GM23338 (cell line): ENCODE results near the gene MATK. TPM values are rescaled to one million over a fixed set of nuclear protein-coding genes. Genes with fewer than 3 reads are reported as not detected.

Source experiments
- ATAC-seq: fragments of 200-7000 bp; cut with Tn5 transposase; 3 replicates; pipeline ENCODE4 v1.9.1; 2020
- DNase-seq: peaks from one replicate; pipeline ENCODE4 v3.0.0-alpha.2; 2015; ENCODE audit warnings: low spot score
- H2AFZ ChIP-seq: fragments of 200-600 bp; sonication (generic); 2 replicates; pipeline ENCODE4 v1.8.0; 2016; ENCODE audit warnings: antibody characterized with exemption, mild to moderate bottlenecking, moderate library complexity
- H3F3A ChIP-seq: fragments of 200-600 bp; sonication (generic); replicated peaks from 2 replicates; pipeline ENCODE4 v1.8.0; 2017; ENCODE audit warnings: antibody characterized with exemption, mixed run types, low read depth
- H3K27ac ChIP-seq: fragments of 200-600 bp; sonication (generic); 2 replicates; pipeline ENCODE4 v1.6.1; 2016; ENCODE audit warnings: low read depth
- H3K27me3 ChIP-seq: fragments of 200-600 bp; sonication (generic); 2 replicates; pipeline ENCODE4 v1.8.0; 2016; ENCODE audit warnings: mild to moderate bottlenecking, mixed run types, moderate library complexity; ENCODE audit not compliant: insufficient read depth
- H3K36me3 ChIP-seq: fragments of 200-600 bp; sonication (generic); 2 replicates; pipeline ENCODE4 v1.8.0; 2016; ENCODE audit warnings: mild to moderate bottlenecking; ENCODE audit not compliant: insufficient read depth
- H3K4me1 ChIP-seq: fragments of 200-600 bp; sonication (generic); 2 replicates; pipeline ENCODE4 v1.8.0; 2016; ENCODE audit warnings: mild to moderate bottlenecking, moderate library complexity; ENCODE audit not compliant: insufficient read depth
- H3K4me2 ChIP-seq: fragments of 200-600 bp; sonication (generic); 2 replicates; pipeline ENCODE4 v1.7.1; 2017; ENCODE audit warnings: mixed run types
- H3K4me3 ChIP-seq: fragments of 200-600 bp; sonication (generic); 2 replicates; pipeline ENCODE4 v1.6.1; 2016; ENCODE audit warnings: mixed run types
- H3K79me2 ChIP-seq: fragments of 200-600 bp; sonication (generic); replicated peaks from 2 replicates; pipeline ENCODE4 v1.8.0; 2017; ENCODE audit warnings: mild to moderate bottlenecking; ENCODE audit not compliant: insufficient read depth
- H3K9me2 ChIP-seq: fragments of 200-600 bp; sonication (generic); 2 replicates; pipeline ENCODE4 v1.8.0; 2017; ENCODE audit not compliant: insufficient read depth
- H4K20me1 ChIP-seq: fragments of 200-600 bp; sonication (generic); replicated peaks from 2 replicates; pipeline ENCODE4 v1.8.0; 2017; ENCODE audit warnings: mild to moderate bottlenecking; ENCODE audit not compliant: insufficient read depth
- H3K27ac Mint-ChIP-seq: 2 replicates; pipeline ENCODE4 v1.8.0; 2020; ENCODE audit warnings: inconsistent platforms, mild to moderate bottlenecking, moderate library complexity, mixed read lengths
- H3K27me3 Mint-ChIP-seq: 3 replicates; pipeline ENCODE4 v1.8.0; 2022; ENCODE audit warnings: low read depth, mild to moderate bottlenecking, moderate library complexity, mixed read lengths, inconsistent platforms; ENCODE audit not compliant: insufficient read depth, poor library complexity
- H3K36me3 Mint-ChIP-seq: 3 replicates; pipeline ENCODE4 v1.8.0; 2021; ENCODE audit warnings: low read depth, mild to moderate bottlenecking, inconsistent platforms, moderate library complexity, mixed read lengths
- H3K4me1 Mint-ChIP-seq: 3 replicates; pipeline ENCODE4 v1.8.0; 2020; ENCODE audit warnings: mild to moderate bottlenecking, inconsistent platforms, mixed read lengths
- H3K4me3 Mint-ChIP-seq: 3 replicates; pipeline ENCODE4 v1.8.0; 2021; ENCODE audit warnings: moderate library complexity, mild to moderate bottlenecking, inconsistent platforms, mixed read lengths
- H3K9me3 Mint-ChIP-seq: 3 replicates; pipeline ENCODE4 v1.8.0; 2020; ENCODE audit warnings: moderate library complexity, mild to moderate bottlenecking, inconsistent platforms, mixed read lengths
- CREB1 ChIP-seq: fragments of 250-450 bp; sonication (Bioruptor Pico); IDR thresholded peaks from 2 replicates; pipeline ENCODE4 v1.5.0; 2020; ENCODE audit warnings: low read depth, mild to moderate bottlenecking, moderate library complexity
- EZH2 ChIP-seq: fragments of 200-600 bp; sonication (generic); IDR thresholded peaks from one replicate; pipeline ENCODE4 v1.8.0; 2017; ENCODE audit warnings: antibody characterized with exemption, mild to moderate bottlenecking, low read depth; ENCODE audit not compliant: unreplicated experiment
- EZH2phosphoT487 ChIP-seq: fragments of 200-600 bp; sonication (generic); IDR thresholded peaks from one replicate; pipeline ENCODE4 v1.8.1; 2018; ENCODE audit warnings: antibody characterized with exemption; ENCODE audit not compliant: unreplicated experiment
- JUNB ChIP-seq: IDR thresholded peaks from one replicate; pipeline ENCODE4 v1.6.1; 2016; ENCODE audit warnings: antibody characterized with exemption; ENCODE audit not compliant: unreplicated experiment
- NANOG ChIP-seq: IDR thresholded peaks from 2 replicates; pipeline ENCODE4 v1.6.1; 2016; ENCODE audit warnings: antibody characterized with exemption, borderline replicate concordance
- POLR2AphosphoS5 ChIP-seq: IDR thresholded peaks from 2 replicates; pipeline ENCODE4 v1.6.1; 2016; ENCODE audit warnings: antibody characterized with exemption, low read depth
- STAT1 ChIP-seq: IDR thresholded peaks from one replicate; pipeline ENCODE4 v1.6.1; 2016; ENCODE audit warnings: antibody characterized with exemption; ENCODE audit not compliant: unreplicated experiment
- ZNF114 ChIP-seq: fragments of 250-450 bp; sonication (Bioruptor Pico); IDR thresholded peaks from 2 replicates; pipeline ENCODE4 v1.5.0; 2020; ENCODE audit warnings: mild to moderate bottlenecking, moderate library complexity
- ZNF331 ChIP-seq: fragments of 250-450 bp; sonication (Bioruptor Pico); IDR thresholded peaks from 2 replicates; pipeline ENCODE4 v1.5.0; 2020; ENCODE audit warnings: low read depth, mild to moderate bottlenecking, moderate library complexity
- polyA plus RNA-seq: library from polyadenylated mRNA; unstranded; fragments of >200 nt; fragmentation: Nextera tagmentation; extraction: Ambion mirVana; gene quantifications from 2 replicates; pipeline ENCODE4 v1.2.1, GENCODE V29; 2016
- total RNA-seq: library from RNA; depleted of rRNA; stranded (reverse); fragments of >200 nt; shearing (Covaris generic); gene quantifications from 2 replicates; pipeline ENCODE4 v1.2.3, GENCODE V29; 2014
- TF ChIP-seq, protein P1 (sequence below), 2 experiments: fragments of 200-600 bp in 1 of 2; sonication (generic) in 1 of 2; conservative IDR thresholded peaks; 2 replicates each; pipeline versions ENCODE4 v1.5.1 to v1.6.1; 2016 to 2017; ENCODE audit warnings: antibody characterized with exemption in 2 of 2, low read depth in 2 of 2, mild to moderate bottlenecking in 2 of 2, moderate library complexity in 1 of 2
- TF ChIP-seq, protein P2 (sequence below): IDR thresholded peaks from 2 replicates; pipeline ENCODE4 v1.6.1; 2016; ENCODE audit warnings: antibody characterized with exemption
- TF ChIP-seq, protein P3 (sequence below): IDR thresholded peaks from one replicate; pipeline ENCODE4 v1.6.1; 2018; ENCODE audit warnings: antibody characterized with exemption; ENCODE audit not compliant: unreplicated experiment

Gene MATK
- total and polyA plus RNA-seq, 2 experiments from 2014 or later = 13.4 to 21.4 TPM

DNA sequence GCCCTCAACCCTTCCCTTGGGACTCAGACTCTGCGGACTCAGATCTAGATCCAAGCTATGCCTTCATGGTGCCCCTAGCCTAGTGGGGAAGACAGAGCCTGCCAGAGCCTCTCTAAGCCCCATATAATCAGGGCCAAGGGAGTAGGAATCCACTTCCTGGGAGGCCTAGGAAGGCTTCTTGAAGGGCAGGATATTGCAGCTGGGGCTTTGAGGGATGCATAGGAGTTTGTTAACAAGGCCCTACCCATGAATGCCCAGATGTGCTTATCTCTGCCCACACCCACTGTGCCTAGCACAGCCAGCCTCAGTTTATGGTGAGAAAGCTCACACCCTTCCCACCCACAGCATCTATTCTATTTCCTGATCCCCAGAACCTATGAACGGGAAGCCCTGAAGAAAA is 36.0 kb downstream of the MATK start:
- no peak overlapping the region for H2AFZ ChIP-seq
- no peaks in the 10 kb centered on the region for H3K9me3 Mint-ChIP-seq
- H3K9me2 ChIP-seq = no peaks in the 10 kb centered on the region
- no peaks in the 10 kb centered on the region for H3K36me3 ChIP-seq
- no peak overlapping the region for H3K4me2 ChIP-seq
- H3K27me3 Mint-ChIP-seq = peaks cover 4% of the 10 kb centered on the region
- H3K79me2 ChIP-seq = no peaks in the 10 kb centered on the region
- H3K27me3 ChIP-seq = no peaks in the 10 kb centered on the region
- no peaks in the 10 kb centered on the region for H4K20me1 ChIP-seq
- DNase-seq (no peak), ATAC-seq (no peak)
- H3K36me3 Mint-ChIP-seq = peaks cover 15% of the 10 kb centered on the region; the same call in 2 of the 3 replicates
- TF ChIP-seq JUNB (no peak), EZH2phosphoT487 (no peak), POLR2AphosphoS5 (no peak), CREB1 (CRISPR knock-in tag) (no peak), ZNF114 (no peak), ZNF331 (no peak), NANOG (no peak)
- TF ChIP-seq, protein P1, sequence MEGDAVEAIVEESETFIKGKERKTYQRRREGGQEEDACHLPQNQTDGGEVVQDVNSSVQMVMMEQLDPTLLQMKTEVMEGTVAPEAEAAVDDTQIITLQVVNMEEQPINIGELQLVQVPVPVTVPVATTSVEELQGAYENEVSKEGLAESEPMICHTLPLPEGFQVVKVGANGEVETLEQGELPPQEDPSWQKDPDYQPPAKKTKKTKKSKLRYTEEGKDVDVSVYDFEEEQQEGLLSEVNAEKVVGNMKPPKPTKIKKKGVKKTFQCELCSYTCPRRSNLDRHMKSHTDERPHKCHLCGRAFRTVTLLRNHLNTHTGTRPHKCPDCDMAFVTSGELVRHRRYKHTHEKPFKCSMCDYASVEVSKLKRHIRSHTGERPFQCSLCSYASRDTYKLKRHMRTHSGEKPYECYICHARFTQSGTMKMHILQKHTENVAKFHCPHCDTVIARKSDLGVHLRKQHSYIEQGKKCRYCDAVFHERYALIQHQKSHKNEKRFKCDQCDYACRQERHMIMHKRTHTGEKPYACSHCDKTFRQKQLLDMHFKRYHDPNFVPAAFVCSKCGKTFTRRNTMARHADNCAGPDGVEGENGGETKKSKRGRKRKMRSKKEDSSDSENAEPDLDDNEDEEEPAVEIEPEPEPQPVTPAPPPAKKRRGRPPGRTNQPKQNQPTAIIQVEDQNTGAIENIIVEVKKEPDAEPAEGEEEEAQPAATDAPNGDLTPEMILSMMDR (conservative IDR thresholded peaks at IDR 0.05; ENCODE audit: low read depth in 2 of 2) = no peak
- no peaks in the 10 kb centered on the region for H3F3A ChIP-seq
- H3K4me1 ChIP-seq = no peaks in the 10 kb centered on the region
- no peak overlapping the region for H3K4me3 Mint-ChIP-seq
- H3K27ac ChIP-seq = no peak overlapping the region
- no peak overlapping the region for H3K27ac Mint-ChIP-seq
- no peaks in the 10 kb centered on the region for H3K4me1 Mint-ChIP-seq
- H3K4me3 ChIP-seq = no peak overlapping the region

DNA sequence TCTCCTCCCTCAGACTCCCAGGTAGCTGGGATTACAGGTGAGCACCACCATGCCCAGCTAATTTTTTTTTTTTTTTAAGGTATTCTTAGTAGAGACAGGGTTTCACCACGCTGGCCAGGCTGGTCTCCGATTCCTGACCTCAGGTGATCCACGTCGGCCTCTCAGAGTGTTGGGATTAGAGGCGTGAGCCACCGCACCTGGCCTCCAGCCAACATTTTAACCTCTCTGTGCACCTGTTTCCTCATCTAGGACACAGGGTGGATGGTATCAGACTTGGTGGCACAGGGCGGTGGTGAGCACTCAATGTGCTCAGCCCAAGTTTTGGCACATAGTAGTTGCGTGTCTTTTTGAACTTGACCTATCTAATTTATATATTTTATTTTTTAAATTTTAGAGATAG is 37.2 kb downstream of the MATK start:
- H3K36me3 Mint-ChIP-seq = peaks cover 11% of the 10 kb centered on the region; the same call in 2 of the 3 replicates
- Histone ChIP-seq H3K9me2 (no peaks in the 10 kb centered on the region), H3K36me3 (no peaks in the 10 kb centered on the region), H2AFZ (no peak overlapping the region), H3F3A (no peaks in the 10 kb centered on the region), H3K27me3 (no peaks in the 10 kb centered on the region), H3K79me2 (no peaks in the 10 kb centered on the region), H3K27ac (no peak overlapping the region), H3K4me3 (no peak overlapping the region), H4K20me1 (no peaks in the 10 kb centered on the region), H3K4me1 (no peaks in the 10 kb centered on the region), H3K4me2 (no peak overlapping the region)
- peaks cover 4% of the 10 kb centered on the region for H3K27me3 Mint-ChIP-seq
- no peak overlapping the region for H3K4me3 Mint-ChIP-seq
- H3K4me1 Mint-ChIP-seq = no peaks in the 10 kb centered on the region
- H3K27ac Mint-ChIP-seq = no peak overlapping the region
- DNase-seq (no peak), ATAC-seq (no peak)
- no peaks in the 10 kb centered on the region for H3K9me3 Mint-ChIP-seq
- TF ChIP-seq NANOG (no peak), JUNB (no peak), STAT1 (no peak), EZH2 (no peak), POLR2AphosphoS5 (no peak), ZNF331 (no peak), EZH2phosphoT487 (no peak), CREB1 (CRISPR knock-in tag) (no peak), ZNF114 (no peak)
- TF ChIP-seq, protein P2, sequence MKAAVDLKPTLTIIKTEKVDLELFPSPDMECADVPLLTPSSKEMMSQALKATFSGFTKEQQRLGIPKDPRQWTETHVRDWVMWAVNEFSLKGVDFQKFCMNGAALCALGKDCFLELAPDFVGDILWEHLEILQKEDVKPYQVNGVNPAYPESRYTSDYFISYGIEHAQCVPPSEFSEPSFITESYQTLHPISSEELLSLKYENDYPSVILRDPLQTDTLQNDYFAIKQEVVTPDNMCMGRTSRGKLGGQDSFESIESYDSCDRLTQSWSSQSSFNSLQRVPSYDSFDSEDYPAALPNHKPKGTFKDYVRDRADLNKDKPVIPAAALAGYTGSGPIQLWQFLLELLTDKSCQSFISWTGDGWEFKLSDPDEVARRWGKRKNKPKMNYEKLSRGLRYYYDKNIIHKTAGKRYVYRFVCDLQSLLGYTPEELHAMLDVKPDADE = no peak
- TF ChIP-seq, protein P1 (conservative IDR thresholded peaks at IDR 0.05; ENCODE audit: low read depth in 2 of 2) = no peak
- TF ChIP-seq, protein P3, sequence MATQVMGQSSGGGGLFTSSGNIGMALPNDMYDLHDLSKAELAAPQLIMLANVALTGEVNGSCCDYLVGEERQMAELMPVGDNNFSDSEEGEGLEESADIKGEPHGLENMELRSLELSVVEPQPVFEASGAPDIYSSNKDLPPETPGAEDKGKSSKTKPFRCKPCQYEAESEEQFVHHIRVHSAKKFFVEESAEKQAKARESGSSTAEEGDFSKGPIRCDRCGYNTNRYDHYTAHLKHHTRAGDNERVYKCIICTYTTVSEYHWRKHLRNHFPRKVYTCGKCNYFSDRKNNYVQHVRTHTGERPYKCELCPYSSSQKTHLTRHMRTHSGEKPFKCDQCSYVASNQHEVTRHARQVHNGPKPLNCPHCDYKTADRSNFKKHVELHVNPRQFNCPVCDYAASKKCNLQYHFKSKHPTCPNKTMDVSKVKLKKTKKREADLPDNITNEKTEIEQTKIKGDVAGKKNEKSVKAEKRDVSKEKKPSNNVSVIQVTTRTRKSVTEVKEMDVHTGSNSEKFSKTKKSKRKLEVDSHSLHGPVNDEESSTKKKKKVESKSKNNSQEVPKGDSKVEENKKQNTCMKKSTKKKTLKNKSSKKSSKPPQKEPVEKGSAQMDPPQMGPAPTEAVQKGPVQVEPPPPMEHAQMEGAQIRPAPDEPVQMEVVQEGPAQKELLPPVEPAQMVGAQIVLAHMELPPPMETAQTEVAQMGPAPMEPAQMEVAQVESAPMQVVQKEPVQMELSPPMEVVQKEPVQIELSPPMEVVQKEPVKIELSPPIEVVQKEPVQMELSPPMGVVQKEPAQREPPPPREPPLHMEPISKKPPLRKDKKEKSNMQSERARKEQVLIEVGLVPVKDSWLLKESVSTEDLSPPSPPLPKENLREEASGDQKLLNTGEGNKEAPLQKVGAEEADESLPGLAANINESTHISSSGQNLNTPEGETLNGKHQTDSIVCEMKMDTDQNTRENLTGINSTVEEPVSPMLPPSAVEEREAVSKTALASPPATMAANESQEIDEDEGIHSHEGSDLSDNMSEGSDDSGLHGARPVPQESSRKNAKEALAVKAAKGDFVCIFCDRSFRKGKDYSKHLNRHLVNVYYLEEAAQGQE = no peak
